Measurements from ENCODE around the gene ZNF587.
"Not testable (repeated sequence)": the region's sequence is repeated elsewhere in the genome, so short reads cannot be mapped to it uniquely, and the experiment has no call there.

Gene ZNF587

DNA sequence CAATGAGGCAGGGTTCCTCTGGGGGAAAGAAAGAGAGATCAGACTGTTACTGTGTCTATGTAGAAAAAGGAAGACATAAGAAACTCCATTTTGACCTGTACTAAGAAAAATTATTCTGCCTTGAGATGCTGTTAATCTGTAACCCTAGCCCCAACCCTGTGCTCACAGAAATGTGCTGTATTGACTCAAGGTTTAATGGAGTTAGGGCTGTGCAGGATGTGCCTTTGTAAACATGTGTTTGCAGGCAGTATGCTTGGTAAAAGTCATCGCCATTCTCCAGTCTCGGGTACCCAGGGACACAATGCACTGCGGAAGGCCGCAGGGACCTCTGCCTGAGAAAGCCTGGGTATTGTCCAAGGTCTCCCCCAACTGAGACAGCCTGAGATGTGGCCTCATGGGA is 26.1 kb upstream of the ZNF587 start:
- DNase-seq, result not testable (repeated sequence)

DNA sequence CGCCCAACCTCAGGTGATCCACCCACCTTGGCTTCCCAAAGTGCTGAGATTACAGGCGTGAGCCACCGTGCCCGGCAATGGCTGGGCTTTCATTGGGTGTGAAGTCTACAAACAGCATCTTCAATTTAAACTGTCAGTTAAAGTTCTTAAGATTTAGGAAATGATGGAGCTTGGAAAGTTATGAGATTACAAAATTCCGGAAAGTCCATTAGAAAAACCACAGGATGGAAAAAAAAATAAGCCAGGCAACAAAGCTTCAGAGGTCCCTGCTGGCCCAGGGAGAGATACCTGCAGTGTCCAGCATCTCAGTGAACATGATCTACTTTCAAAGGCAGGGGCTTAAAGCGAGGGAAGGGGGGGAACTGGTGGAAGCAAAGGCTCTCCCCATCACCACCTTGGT is 24.1 kb upstream of the ZNF587 start:
- no peak for DNase-seq

DNA sequence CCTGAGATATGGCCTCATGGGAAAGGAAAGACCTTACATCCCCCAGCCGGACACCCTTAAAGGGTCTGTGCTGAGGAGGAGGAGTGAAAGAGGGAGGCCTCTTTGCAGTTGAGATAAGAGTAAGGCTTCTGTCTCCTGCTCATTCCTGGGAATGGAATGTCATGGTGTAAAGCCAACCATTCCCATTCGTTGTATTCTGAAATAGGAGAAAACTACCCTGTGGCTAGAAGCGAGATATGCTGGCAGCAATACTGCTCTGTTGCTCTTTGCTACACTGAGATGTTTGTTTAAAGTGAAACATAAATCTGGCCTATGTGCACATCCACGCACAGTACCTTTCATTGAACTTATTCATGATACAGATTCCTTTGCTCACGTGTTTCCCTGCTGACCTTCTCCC is 20.3 kb upstream of the ZNF587 start:
- DNase-seq, result no peak

DNA sequence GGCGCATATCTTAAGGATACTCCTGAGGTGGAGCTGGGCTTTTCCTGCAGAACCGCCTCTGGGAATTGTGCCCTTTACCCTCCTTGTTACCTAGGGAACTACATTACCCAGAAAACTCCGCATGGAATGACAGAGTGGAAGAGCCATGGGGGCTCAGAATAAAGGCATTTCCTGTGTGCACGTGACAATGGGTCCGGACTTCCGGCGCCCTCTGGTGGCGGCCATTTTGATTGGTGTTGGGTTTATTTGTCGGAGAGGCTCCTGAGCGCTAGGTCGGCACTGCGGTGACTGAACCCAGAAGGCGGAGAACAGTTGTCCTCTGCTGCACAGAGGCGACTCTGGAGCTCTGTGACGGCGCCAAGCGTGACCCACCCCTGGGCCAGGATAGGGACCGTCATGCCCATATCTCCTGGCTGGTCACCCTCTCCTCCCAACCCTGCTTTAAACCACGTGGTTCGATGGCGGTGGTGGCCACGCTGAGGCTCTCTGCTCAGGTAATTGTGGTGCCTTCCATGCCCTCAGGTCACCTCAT is 19.5 kb upstream of the ZNF587 start, which contains the start of gene ZNF587B:
ZNF587B (plus strand) TSS at position 229 of the 532 bp plus-strand sequence; CDS start at position 459, 230 bp downstream.
- DNase-seq, result no peak

DNA sequence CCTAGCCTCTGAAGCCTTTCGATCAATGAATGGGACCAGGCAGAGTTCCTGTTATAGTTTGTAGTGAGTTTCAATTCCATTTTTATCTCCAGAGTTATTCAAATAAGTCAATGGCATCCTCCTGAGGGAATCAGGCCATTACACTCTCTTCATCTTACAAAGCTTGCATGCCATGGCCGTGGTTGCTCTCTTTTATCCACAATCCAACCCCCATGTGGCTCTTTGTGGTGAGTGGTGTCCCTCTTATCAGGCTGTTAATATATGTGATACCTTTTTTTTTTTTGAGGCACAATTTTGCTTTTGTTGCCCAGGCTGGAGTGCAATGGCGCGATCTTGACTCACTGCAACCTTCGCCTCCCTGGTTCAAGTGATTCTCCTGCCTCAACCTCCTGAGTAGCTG is 12.7 kb upstream of the ZNF587 start:
- DNase-seq, result not testable (repeated sequence)

DNA sequence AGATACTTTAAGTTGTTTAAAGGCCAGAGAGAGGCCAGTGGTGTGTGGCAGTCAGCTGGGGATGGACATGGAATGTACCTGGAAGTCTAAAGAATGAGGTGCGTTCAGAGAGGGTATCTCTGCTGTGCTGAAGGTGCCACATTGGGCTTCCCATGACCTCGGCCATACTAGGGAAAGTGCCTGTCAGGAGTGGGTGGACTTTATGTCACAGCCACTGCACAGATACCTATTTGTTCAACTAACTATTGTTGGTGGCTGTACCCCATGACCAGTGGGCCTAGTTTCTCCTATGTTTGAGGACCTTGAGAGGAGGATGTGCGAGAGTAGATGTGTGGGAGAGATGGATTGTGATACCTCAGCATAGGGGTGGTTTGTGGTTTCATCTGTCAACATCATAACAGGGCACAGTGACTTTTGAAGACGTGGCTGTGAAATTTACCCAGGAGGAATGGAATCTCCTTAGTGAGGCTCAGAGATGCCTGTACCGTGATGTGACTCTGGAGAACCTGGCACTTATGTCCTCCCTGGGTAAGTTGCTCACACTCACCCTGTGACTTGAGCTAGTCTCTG is 11.0 kb upstream of the ZNF587 start:
- DNase-seq, result not testable (repeated sequence)

DNA sequence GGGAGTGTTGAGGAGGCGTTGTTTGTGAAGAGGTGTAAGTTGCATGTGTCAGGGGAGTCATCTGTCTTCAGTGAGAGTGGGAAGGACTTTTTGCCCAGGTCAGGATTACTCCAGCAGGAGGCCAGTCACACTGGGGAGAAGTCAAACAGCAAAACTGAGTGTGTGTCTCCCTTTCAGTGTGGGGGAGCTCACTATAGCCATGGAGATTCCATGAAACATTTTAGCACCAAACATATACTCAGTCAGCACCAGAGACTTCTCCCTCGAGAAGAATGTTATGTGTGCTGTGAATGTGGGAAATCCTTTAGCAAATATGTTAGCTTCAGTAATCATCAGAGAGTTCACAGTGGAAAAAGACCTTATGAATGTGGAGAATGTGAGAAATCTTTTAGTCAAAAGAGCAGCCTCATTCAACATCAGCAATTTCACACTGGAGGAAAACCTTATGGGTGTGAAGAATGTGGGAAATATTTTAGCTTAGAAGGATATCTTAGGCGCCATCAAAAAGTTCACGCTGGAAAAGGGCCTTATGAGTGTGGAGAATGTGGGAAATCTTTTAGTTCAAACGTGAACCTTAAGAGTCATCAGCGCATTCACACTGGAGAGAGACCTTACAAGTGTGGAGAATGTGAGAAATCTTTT is 8.4 kb upstream of the ZNF587 start:
- DNase-seq, result no peak

DNA sequence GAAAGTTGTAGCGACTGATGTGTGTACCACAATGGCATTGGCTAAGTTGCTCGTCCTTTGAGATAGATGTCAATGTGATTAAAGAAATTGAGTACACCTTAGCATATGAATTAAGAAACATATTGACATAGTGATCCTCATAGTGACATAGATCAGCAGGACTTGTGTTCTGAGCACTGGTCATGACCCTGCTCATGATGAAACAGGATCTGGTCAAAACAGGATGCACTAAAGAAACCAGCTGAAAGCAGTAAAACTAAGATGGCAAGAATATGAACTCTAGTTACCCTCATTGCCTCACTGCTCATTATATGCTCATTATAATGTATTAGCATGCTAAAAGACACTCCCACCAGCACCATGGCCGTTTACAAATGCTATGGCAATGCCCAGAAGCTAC is 2.5 kb upstream of the ZNF587 start:
- not testable (repeated sequence) for DNase-seq

DNA sequence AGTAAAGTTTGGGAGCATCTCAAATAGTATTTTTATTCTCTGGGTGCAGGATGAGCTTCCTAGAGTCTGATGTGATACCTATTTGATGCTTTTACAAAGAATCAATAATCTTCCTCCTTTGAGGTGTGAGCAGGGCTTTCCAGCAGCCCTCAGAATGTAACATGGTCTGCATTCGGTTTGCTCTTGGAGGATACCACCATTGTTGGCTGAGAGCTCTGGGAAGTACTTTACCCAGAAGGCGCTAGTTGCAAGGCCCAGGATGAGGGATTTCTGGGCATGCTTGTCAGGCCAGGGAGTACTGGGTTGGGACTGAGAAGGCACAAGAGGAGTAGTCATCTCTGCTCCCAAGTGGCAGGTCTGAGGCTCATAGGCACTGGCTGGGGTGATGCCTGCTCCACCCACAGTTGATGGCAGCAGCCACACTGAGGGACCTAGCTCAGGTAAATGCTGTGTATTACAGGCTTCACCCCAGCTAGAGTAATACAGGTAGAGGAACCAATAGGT is 445 bp upstream of the ZNF587 start:
- DNase-seq, result not testable (repeated sequence)

DNA sequence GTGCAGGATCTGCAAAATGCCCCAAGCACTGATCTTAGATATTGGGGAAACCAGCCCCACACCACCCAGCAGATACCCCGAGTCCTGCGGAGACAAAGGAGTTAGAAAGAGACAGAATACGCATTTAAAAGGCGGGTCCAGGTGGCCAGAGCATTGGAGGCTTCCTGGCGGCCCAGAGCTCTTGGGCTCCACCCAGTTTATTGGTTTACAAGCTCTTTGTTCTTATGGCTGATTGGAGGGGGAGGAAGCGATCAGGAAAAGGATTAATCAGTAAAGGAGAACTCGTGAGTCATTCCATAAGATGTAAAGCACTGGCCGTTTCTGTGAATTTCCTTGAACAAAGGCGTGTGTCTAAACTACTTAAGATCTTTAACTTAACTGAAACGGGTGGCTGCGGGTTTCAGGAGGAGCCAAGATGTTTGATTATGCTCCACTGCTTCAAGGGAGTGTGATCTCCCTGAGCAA is 926 bp downstream of the ZNF587 start:
- DNase-seq, result no peak

DNA sequence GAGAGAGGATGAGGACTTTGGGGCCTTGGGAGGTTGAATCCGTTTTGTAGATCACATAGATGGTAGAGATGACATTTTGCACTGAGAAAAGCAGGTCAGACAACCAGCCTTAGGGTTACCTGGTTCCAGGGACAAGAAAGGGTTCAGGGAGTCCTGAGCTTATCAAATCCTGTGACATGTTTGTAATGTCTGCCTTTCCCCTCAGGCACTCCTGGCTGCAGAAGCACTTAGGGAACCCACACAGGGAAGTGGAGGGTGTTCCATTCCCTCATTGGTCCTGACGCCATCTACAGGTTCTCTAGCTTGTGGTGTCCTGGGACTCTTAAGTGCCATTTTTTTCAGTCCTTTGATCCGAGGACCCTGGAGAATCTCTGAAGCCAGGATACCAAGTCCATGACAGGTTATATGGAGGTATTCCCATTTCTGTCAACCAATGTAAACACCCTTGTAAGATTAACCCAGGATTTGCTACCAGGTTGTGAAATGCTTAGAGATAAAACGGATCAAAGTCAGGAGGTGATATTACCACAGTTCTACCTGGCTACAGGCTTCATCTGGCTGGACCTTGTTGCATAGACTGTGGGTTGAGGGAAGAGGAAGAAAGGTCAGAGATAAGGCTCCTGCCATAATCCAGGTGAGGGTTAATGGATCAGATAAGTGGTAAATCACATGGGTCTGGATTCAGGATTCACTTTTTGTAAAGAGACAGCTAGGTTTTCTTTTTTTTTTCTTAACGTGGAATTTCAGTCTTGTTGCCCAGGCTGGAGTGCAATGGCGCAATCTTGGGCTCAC is 2.3 kb downstream of the ZNF587 start:
- not testable (repeated sequence) for DNase-seq

DNA sequence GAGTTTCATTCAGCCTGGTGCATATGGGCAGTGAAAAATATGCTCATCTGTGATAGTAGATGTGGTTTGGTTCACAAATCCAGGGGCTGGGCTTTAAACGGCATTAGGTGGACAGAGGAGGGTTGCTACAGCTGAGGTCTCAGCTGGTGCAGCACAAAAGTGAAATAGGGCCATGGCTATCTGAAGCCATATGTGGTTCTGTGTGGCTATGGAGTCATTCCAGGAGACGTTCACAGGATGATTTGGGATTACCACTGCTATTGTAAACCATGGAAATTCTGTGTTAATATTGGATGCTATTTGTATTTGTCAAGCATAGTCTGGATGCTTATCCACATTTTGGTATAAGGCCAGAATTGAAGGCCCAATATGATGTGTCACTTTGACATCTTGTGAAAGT is 4.5 kb downstream of the ZNF587 start:
- not testable (repeated sequence) for DNase-seq

DNA sequence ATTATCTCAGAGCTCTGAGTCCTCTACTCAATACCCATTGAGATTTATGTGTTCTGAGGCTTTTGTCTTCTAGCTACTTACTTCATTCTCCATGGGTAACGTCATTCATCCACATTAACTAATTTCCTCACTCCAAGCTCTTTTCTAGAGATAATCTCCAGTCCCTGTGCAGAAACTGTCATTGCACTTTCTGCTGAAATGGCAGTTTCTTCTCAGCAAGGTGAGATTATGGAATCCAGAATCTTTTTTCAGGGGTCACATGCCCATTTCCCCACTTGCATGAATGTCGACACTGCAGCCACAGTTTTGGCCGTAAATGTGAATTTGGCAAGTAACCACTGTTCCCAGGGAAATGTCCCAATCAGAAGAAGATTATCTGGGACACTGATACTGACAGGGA is 12.7 kb downstream of the ZNF587 start:
- DNase-seq, result not testable (repeated sequence)

DNA sequence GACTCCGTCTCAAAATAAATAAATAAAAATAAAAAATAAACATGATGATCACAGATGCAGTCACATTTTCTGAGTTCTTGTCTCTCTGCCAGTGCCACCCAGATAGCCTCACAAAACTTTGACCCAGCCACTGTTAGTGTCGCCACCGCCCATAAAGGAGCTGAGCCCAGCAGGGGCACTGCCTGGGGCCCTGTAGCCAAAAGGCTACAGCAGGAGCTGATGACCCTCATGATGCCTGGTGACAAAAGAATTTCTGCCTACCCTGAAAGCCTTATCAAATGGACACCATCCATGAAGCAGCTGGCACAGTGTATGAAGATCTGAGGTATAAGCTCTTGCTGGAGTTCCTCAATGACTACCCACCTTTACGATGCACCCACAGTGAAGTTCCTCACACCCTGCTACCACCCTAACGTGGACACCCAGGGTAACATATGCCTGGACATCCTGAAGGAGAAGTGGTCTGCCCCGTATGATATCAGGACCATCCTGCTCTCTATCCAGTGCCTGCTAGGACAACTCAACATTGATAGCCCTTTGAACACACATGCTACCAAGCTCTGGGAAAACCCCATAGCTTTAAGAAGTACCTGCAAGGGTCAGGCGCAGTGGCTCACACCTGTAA is 18.3 kb downstream of the ZNF587 start:
- no peak for DNase-seq

DNA sequence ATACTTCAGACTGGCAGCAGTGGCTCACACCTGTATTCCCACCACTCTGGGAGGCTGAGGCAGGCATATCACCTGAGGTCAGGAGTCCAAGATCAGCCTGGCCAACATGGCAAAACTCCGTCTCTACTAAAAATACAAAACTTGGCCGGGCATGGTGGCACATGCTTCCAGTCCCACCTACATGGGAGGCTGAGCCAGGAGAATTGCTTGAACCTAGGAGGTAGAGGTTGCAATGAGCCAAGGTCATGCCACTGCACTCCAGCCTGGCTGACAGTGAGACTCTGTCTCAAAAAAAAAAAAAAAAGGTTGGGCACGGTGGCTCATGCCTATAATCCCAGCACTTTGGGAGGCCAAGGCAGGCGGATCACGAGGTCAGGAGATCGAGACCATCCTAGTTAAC is 20.0 kb downstream of the ZNF587 start:
- not testable (repeated sequence) for DNase-seq

DNA sequence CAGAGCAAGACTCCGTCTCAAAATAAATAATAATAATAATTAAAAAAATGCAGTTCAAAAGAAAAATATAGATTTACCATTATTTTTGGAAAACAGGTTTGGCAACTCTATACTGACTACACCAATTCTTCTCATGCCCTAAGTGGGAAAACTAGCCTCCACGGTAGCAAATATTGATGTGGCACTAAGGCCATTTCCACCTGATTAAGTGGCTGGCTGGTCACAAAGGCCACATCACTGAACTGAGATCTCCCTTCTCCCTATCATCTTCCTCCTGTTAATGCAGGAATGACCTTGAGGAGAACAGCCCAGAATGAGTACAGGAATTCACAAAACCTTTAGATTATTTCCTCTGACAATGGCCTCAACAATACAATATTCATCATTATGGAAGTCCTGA is 20.6 kb downstream of the ZNF587 start:
- no peak for DNase-seq

DNA sequence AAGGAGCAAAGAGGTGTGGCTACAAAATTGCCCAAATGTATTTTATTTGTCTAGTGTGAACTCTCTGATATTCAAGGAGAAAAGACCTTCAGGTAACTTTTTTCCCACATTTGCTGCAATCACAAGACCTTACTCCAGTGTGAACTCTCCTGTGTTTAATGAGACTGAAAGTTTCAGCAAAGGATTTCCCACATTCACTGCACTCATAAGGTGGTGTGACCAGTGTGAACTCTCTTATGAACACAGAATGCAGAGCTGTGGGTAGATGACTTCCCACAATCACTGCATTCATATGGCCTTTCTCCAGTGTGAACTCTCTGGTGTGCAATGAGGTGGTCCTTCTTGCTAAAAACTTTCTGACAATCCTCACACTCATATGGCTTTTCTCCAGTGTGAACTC is 22.8 kb downstream of the ZNF587 start:
- no peak for DNase-seq

DNA sequence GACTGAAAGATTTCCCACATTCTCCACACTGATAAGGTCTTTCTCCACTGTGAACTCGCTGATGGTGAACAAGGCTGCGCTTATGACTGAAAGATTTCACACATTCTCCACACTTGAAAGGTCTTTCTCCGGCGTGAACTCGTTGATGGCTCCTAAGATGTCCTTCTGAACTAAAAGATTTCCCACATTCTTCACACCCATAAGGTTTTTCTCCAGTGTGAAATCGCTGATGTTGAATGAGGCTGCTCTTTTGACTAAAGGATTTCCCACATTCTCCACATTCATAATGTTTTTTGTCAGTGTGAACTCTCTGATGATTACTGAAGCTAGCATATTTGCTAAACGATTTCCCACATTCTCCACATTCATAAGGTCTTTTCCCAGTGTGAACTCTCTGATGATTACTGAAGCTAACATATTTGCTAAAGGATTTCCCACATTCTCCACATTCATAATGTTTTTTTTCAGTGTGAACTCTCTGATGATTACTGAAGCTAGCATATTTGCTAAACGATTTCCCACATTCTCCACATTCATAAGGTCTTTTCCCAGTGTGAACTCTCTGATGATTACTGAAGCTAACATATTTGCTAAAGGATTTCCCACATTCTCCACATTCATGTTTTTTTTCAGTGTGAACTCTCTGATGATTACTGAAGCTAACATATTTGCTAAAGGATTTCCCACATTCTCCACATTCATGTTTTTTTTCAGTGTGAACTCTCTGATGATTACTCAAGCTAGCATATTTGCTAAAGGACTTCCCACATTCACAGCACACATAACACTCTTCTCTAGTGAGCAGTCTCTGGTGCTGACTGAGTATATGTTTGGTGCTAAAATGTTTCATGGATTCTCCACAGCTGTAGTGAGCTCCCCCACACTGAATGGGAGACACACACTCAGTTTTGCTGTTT is 24.5 kb downstream of the ZNF587 start:
- not testable (repeated sequence) for DNase-seq

DNA sequence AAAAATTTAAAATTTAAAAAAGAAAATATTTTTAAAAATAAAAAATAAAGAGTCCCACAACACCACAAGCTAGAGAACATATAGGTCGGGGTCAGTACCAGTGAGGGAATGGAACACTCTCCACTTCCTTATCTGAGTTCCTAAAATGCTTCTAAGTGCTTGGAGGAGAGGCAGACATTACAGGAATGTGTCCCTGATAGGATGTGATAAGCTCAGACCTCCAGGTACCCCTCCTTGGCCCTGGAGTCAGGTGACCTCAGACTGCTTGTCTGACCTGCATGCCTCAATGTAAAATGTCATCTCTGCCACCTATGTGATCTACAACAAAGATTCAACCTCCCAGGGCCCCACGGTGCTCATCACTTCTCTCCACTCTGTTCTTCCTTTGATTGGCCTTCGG is 36.4 kb downstream of the ZNF587 start:
- DNase-seq, result no peak

DNA sequence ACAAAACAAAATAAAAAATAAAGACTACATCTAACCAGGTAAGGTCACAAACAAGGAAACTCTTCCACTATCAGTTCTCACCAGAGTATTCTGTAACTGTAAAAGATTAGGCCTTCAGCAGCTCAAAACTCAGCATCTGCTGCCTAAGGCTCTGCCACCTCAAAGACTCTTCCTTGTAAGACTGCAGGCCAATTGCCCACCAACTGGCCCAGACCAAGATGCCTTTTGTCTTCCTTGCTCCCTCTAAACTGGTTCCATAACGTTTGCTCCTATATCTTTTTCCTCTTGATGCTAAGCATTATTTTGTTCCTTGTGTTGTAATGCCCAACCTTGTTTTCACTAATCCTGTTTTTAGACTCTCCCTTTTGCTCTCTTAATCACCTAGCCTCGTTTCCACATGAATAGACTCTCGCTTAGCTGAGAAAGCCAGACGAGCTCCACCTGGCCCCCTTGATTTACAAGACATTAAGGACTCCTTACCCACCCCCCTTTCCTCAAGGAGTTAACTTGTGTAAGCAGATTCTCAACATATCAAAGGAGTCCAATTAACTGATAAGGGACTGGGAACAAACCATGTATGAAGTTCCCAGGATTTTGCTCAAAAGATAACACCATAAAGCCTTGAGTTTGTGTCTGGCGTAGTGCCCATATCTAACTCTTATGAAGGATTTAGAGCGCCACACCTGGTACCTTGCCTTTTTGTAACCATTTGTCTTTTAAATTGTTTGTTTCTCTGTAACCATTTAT is 37.7 kb downstream of the ZNF587 start:
- no peak for DNase-seq

DNA sequence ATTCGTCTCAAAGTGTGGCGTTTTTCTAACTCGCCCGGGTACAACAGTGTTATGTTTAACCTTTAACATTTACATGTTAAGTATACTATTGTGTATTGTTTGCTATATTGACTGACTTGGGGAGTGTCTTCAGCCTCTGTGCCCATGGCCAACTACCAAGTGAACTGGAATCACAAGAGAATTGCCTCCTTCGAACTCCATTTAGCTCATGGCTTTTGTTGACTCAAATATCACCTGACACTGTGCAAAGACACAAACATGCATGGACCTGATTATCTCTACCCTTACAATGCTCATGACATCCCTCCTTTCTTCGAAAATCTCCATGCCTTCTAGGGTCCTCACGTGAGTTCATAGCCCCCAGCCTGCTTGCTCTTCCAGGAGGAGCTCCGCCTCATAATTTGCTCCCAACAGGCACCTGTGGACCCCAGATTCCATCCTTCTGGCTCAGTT is 38.5 kb downstream of the ZNF587 start:
- no peak for DNase-seq

Data from NCI-H1694 treated with DMSO at 0.1 percent for 48 hours (cell line).